GM12891 (cell line): Measurements from ENCODE around the gene TTC38.
A peak's percentile ranks its signal among the peaks of the same experiment; 100 is the strongest.
"Not testable (repeated sequence)": the region's sequence is repeated elsewhere in the genome, so short reads cannot be mapped to it uniquely, and the experiment has no call there.

Experiments
- DNase-seq: peaks from one replicate; pipeline ENCODE4 v3.0.0; 2011; ENCODE audit warnings: low spot score; ENCODE audit not compliant: insufficient read length
- FAIRE-seq: peaks from 2 replicates; lab custom pipeline; 2011; peaks lifted over from hg19 to GRCh38; lab: Jason Lieb, UNC
- PAX5 ChIP-seq: IDR thresholded peaks from 2 replicates; pipeline ENCODE4 v1.6.1; 2011; ENCODE audit warnings: low read length, moderate library complexity, mild to moderate bottlenecking; ENCODE audit not compliant: insufficient read depth, severe bottlenecking
- POLR2A ChIP-seq: IDR thresholded peaks from 2 replicates; pipeline ENCODE4 v1.6.1; 2011; ENCODE audit warnings: low read depth, low read length, control low read depth
- POLR2AphosphoS5 ChIP-seq: IDR thresholded peaks from 2 replicates; pipeline ENCODE4 v1.6.1; 2011; ENCODE audit warnings: low read depth, low read length, control low read depth
- POU2F2 ChIP-seq: IDR thresholded peaks from 2 replicates; pipeline ENCODE4 v1.6.1; 2011; ENCODE audit warnings: low read depth, mild to moderate bottlenecking, control low read depth, low read length, moderate library complexity
- SPI1 ChIP-seq: IDR thresholded peaks from 2 replicates; pipeline ENCODE4 v1.6.1; 2011; ENCODE audit warnings: low read depth, low read length, control low read depth
- TAF1 ChIP-seq: IDR thresholded peaks from 2 replicates; pipeline ENCODE4 v1.6.1; 2011; ENCODE audit warnings: low read depth, low read length, control low read depth

TTC38 gene

GRCh38 chr22:46308283-46308988, 40.6 kb downstream of the TTC38 start:
- DNase-seq = no peak
- TF ChIP-seq SPI1 = no peak
- no peak for TF ChIP-seq POLR2AphosphoS5
- TF ChIP-seq TAF1 = no peak
- no peak for TF ChIP-seq POU2F2
- no peak for TF ChIP-seq POLR2A
- TF ChIP-seq PAX5 = no peak
- FAIRE-seq = no peak

GRCh38 chr22:46309526-46310085, 41.8 kb downstream of the TTC38 start:
- no peak for DNase-seq
- TF ChIP-seq POLR2A (no peak), POLR2AphosphoS5 (no peak), POU2F2 (no peak), TAF1 (no peak)
- no peak for FAIRE-seq

- no peak for FAIRE-seq
- no peak for DNase-seq
- TF ChIP-seq POLR2AphosphoS5 = no peak
- TF ChIP-seq POLR2A = no peak
- TF ChIP-seq SPI1 = no peak
- no peak for TF ChIP-seq POU2F2
- TF ChIP-seq TAF1 = no peak
- no peak for TF ChIP-seq PAX5
Observed at GRCh38 chr22:46312056-46312455, 44.2 kb downstream of the TTC38 start.

- DNase-seq, FAIRE-seq: not testable (repeated sequence)
Observed at GRCh38 chr22:46312848-46313247, 45.0 kb downstream of the TTC38 start.

GRCh38 chr22:46315976-46316375, 48.2 kb downstream of the TTC38 start:
- FAIRE-seq (no peak), DNase-seq (no peak)
- no peak for TF ChIP-seq PAX5
- no peak for TF ChIP-seq POU2F2
- no peak for TF ChIP-seq TAF1
- no peak for TF ChIP-seq POLR2A
- TF ChIP-seq SPI1 = no peak
- TF ChIP-seq POLR2AphosphoS5 = no peak

- DNase-seq = no peak
- TF ChIP-seq POLR2AphosphoS5 (no peak), POLR2A (no peak), POU2F2 (no peak)
- FAIRE-seq = no peak
Observed at GRCh38 chr22:46317646-46318045, 49.8 kb downstream of the TTC38 start.

GRCh38 chr22:46318576-46318975, 50.8 kb downstream of the TTC38 start:
- DNase-seq (no peak), FAIRE-seq (no peak)
- TF ChIP-seq PAX5 (no peak), POLR2AphosphoS5 (no peak)

GRCh38 chr22:46319319-46319718, 51.5 kb downstream of the TTC38 start:
- TF ChIP-seq POU2F2 (no peak), TAF1 (no peak), PAX5 (no peak), POLR2A (no peak), SPI1 (no peak), POLR2AphosphoS5 (no peak)
- FAIRE-seq (no peak), DNase-seq (no peak)

- peak; percentile 16 for FAIRE-seq
- TF ChIP-seq POU2F2 (no peak), PAX5 (no peak), TAF1 (no peak), POLR2A (no peak), SPI1 (no peak), POLR2AphosphoS5 (no peak)
- DNase-seq = no peak
Observed at GRCh38 chr22:46320166-46320710, 52.4 kb downstream of the TTC38 start.

- FAIRE-seq (no peak), DNase-seq (no peak)
- no peak for TF ChIP-seq POLR2A
- no peak for TF ChIP-seq TAF1
- no peak for TF ChIP-seq POLR2AphosphoS5
- no peak for TF ChIP-seq PAX5
- TF ChIP-seq SPI1 = no peak
- no peak for TF ChIP-seq POU2F2
Observed at GRCh38 chr22:46320716-46321386, 53.0 kb downstream of the TTC38 start.
